ENCODE data around the gene PRDM16.

The PRDM16 gene

DNA sequence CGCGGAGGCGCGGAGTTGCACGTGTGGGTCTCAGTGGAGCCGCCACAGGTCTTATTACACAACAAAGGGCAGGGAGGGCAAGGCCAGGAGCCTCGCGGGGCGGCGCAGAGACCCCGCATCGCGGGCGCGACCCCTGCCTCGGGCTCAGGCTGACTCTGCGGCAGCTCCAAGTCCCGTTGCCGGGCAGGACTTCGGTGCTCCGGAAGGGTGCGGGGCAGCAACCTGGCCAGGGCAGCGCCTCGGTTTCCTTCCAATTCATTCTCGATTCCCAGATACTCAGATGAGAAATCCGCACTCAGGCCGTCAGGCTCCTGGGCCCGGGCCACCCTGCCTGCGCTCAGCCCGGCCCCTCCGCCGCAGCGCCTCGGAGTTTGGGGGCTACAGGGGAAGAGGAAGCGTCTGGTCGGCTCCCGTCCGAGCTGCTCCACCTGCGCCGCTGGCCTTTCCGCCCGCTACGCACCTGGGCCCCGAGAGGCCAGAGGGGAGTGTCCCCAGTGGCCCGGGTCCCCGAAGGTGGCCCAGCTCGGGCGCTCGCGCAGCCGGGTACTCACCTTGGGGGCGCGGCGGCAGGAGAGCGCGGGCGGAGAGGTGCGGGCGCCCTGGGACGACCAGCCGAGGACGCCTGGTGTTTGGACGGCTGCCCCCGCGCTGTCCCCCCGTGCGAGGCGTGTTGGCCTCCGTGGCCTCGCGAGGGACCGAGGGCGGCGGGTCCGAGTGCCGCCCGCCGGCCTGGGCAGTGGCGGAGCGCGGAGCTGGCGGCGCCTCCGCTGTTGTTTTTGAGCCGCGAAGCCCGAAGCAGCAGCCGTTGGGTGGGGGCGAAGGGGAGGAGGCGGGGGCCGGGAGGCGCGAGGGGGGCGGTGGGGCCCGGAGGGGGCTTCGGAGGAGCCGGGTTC is 1.1 kb upstream of the PRDM16 start:
- H3K36me3 ChIP-seq, result no peaks in the 10 kb centered on the region

DNA sequence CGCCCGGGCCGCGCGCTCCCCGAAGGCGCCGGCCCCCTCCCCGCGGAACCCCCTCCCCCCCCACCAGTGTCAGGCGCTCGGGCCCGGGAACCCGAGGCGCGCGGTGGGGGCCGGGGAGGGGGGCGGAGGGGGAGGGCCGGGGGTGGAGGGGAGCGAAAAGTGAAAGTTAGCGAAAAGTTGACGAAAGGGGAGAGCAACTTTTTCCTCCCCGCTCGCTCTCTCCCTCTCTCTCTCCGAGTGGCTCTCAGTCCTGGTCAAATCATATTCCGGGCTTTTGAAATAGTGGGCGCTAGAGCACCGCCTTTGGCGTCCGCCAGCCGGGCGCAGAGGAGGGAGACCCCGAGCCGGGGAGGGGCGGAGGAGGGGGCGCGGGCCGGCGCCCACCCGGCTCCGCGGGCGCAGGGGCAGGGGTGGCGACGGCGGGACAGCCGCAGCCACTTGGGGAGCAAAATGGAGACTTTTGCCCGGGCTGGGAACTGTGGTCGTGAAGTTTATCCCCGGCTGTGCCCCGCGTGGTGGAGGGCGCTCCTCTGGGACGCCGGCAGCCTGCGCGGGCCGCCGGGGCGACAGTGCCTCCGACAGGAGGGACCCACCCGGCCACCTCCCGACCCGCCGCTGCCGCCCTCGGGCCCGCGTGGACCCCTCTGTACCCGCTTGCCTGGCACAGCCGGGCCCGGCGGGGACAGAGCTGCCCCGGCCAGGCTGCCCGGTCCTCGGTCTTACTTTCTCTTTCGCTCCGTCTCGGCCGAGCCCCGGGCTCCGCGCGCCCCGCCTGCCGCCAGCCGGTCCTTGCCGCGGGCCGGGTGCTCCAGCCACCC is 697 bp downstream of the PRDM16 start:
- peak; percentile 69 for DNase-seq

More for the DNA sequence above, 1.1 kb upstream of the PRDM16 start:
- peaks cover 16% of the 10 kb centered on the region for H3K27me3 ChIP-seq (ENCODE audit: insufficient read depth, low read depth, severe bottlenecking)
- TF ChIP-seq, protein P1, sequence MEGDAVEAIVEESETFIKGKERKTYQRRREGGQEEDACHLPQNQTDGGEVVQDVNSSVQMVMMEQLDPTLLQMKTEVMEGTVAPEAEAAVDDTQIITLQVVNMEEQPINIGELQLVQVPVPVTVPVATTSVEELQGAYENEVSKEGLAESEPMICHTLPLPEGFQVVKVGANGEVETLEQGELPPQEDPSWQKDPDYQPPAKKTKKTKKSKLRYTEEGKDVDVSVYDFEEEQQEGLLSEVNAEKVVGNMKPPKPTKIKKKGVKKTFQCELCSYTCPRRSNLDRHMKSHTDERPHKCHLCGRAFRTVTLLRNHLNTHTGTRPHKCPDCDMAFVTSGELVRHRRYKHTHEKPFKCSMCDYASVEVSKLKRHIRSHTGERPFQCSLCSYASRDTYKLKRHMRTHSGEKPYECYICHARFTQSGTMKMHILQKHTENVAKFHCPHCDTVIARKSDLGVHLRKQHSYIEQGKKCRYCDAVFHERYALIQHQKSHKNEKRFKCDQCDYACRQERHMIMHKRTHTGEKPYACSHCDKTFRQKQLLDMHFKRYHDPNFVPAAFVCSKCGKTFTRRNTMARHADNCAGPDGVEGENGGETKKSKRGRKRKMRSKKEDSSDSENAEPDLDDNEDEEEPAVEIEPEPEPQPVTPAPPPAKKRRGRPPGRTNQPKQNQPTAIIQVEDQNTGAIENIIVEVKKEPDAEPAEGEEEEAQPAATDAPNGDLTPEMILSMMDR (IDR thresholded peaks at IDR 0.05; ENCODE audit: low read depth, low read length), result no peak
- no peak for DNase-seq
- peak overlapping the region; percentile 47 for H3K4me3 ChIP-seq (ENCODE audit: low read depth, low read length)
- no peaks in the 10 kb centered on the region for H3K9me3 ChIP-seq (ENCODE audit: severe bottlenecking)
- no peak overlapping the region for H3K27ac ChIP-seq

GRCh38 chr1:3070309-3070643 is 1.3 kb downstream of the PRDM16 start:
- Histone ChIP-seq H3K4me3 (ENCODE audit: low read depth, low read length) (no peak overlapping the region), H3K27me3 (ENCODE audit: insufficient read depth, low read depth, severe bottlenecking) (peaks cover 26% of the 10 kb centered on the region), H3K27ac (no peak overlapping the region), H3K36me3 (no peaks in the 10 kb centered on the region), H3K9me3 (ENCODE audit: severe bottlenecking) (no peaks in the 10 kb centered on the region)
- no peak for DNase-seq
- TF ChIP-seq, protein P1 (IDR thresholded peaks at IDR 0.05; ENCODE audit: low read depth, low read length), result no peak

More for the DNA sequence above, 697 bp downstream of the PRDM16 start:
- peaks cover 26% of the 10 kb centered on the region for H3K27me3 ChIP-seq (ENCODE audit: insufficient read depth, low read depth, severe bottlenecking)
- no peaks in the 10 kb centered on the region for H3K9me3 ChIP-seq (ENCODE audit: severe bottlenecking)
- no peaks in the 10 kb centered on the region for H3K36me3 ChIP-seq
- TF ChIP-seq, protein P1 (IDR thresholded peaks at IDR 0.05; ENCODE audit: low read depth, low read length), result peak; percentile 51
- H3K27ac ChIP-seq, result no peak overlapping the region
- peak overlapping the region; percentile 41 for H3K4me3 ChIP-seq (ENCODE audit: low read depth, low read length)

DNA sequence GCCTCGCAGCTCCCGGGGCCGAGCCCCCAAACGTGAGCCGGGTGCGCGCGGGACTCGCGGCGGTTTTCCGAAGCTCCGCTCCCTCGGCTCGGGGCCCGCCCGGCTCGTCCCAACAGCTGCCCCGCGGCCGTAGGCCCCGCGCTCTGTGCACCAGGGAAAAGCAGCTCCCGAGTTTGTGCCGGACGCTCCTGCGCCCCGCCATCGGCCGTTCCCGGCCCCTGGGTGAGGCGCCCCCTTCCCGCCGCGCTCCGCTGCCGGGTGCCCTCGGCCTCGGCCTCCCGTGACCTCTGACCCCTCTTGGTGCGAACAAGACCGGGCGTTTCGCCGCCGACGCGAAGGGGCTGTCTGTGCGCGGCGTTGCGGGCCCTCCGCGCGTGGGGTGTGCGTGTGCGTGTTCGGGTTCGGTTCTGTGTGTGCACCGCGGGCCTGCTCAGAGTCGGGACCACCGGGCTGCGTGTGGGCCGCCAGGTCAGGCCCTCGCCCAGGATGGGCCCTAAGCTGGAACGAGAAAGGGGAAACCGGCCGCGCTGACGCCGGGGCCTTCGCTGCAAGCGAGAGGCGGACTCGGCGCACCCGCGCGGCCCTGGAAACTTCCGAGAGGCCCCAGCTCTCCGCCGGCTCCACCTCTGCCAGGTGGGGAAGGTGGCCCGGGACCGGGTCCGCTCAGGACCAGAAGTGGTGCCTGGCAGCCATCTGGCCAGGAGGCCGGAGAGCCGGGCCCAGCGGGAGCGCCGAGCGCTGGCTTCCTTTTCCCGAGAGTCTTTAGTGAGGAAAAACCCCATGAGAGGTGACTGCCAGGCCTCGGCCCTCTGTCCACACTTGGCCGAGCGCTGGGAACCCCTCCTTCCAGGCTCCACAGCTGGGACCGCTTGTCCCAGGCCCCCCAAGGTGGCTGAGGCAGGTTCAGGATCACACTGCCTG is 1.9 kb downstream of the PRDM16 start:
- DNase-seq, result no peak
- H3K4me3 ChIP-seq (ENCODE audit: low read depth, low read length), result no peak overlapping the region
- H3K36me3 ChIP-seq, result no peaks in the 10 kb centered on the region
- no peaks in the 10 kb centered on the region for H3K9me3 ChIP-seq (ENCODE audit: severe bottlenecking)
- peaks cover 26% of the 10 kb centered on the region for H3K27me3 ChIP-seq (ENCODE audit: insufficient read depth, low read depth, severe bottlenecking)
- H3K27ac ChIP-seq, result no peak overlapping the region
- TF ChIP-seq, protein P1 (IDR thresholded peaks at IDR 0.05; ENCODE audit: low read depth, low read length), result no peak

GRCh38 chr1:3071565-3072390 is 2.8 kb downstream of the PRDM16 start:
- H3K36me3 ChIP-seq, result no peaks in the 10 kb centered on the region
- peaks cover 26% of the 10 kb centered on the region for H3K27me3 ChIP-seq (ENCODE audit: insufficient read depth, low read depth, severe bottlenecking)
- H3K4me3 ChIP-seq (ENCODE audit: low read depth, low read length), result no peak overlapping the region
- TF ChIP-seq, protein P1 (IDR thresholded peaks at IDR 0.05; ENCODE audit: low read depth, low read length), result no peak
- no peaks in the 10 kb centered on the region for H3K9me3 ChIP-seq (ENCODE audit: severe bottlenecking)
- DNase-seq, result no peak
- no peak overlapping the region for H3K27ac ChIP-seq

Data from WERI-Rb-1 (cell line).